ENCODE results near the gene PCDHA7.

The PCDHA7 gene

GRCh38 chr5:140855772-140856674 lies 22.0 kb downstream of the PCDHA7 start, which contains the start of gene PCDHA10:
Gene PCDHA10, plus strand, starts transcription at chr5:140855897. Its CDS starts 152 bp downstream, at chr5:140856049.
- H2AK5ac ChIP-seq (ENCODE audit: low read length), result no peak within 1 kb of the TSS
- no peak within 1 kb of the TSS for H3K4me2 ChIP-seq (ENCODE audit: low read length)
- no peaks in the 10 kb centered on the region for H3K36me3 ChIP-seq (ENCODE audit: control insufficient read depth, insufficient read depth, low read length)
- no CpG with 5 or more reads among the region's 44 CpGs for WGBS (ENCODE audit: extremely low coverage, insufficient coverage, low lambda C conversion rate)
- H3K4me3 ChIP-seq (ENCODE audit: low read length), result no peak within 1 kb of the TSS
- no peak within 1 kb of the TSS for H3K27ac ChIP-seq (ENCODE audit: low read depth, low read length)
- H3K23ac ChIP-seq (ENCODE audit: low read length), result no peak within 1 kb of the TSS
- H4K5ac ChIP-seq (ENCODE audit: low read length), result no peak within 1 kb of the TSS
- H3K79me2 ChIP-seq (ENCODE audit: control insufficient read depth, insufficient read depth, low read length), result no peaks in the 10 kb centered on the region
- H3K4me1 ChIP-seq (ENCODE audit: control insufficient read depth, low read depth, low read length), result no peaks in the 10 kb centered on the region
- H3K79me1 ChIP-seq (ENCODE audit: low read length), result no peaks in the 10 kb centered on the region
- no peak within 1 kb of the TSS for H2BK5ac ChIP-seq (ENCODE audit: low read length)
- H3K56ac ChIP-seq (ENCODE audit: low read length), result peak within 1 kb of the TSS; percentile 3
- no peak within 1 kb of the TSS for H2BK120ac ChIP-seq (ENCODE audit: low read depth, low read length)
- H3K27me3 ChIP-seq (ENCODE audit: insufficient read depth, low read length, poor library complexity), result no peaks in the 10 kb centered on the region
- H2BK15ac ChIP-seq (replicated peaks; ENCODE audit: low read depth), result no peak within 1 kb of the TSS
- no peak within 1 kb of the TSS for H3K18ac ChIP-seq (ENCODE audit: low read length)
- DNase-seq, result peak; percentile 59
- H3K9ac ChIP-seq (ENCODE audit: low read length), result peak within 1 kb of the TSS; percentile 34
- H4K8ac ChIP-seq (ENCODE audit: low read depth, low read length), result no peak within 1 kb of the TSS
- no peak within 1 kb of the TSS for H3K4ac ChIP-seq (ENCODE audit: low read depth, low read length)

GRCh38 chr5:140857177-140857986 lies 23.3 kb downstream of the PCDHA7 start:
- no peak overlapping the region for H4K5ac ChIP-seq (ENCODE audit: low read length)

GRCh38 chr5:140857987-140858240 lies 23.8 kb downstream of the PCDHA7 start:
- H3K4me3 ChIP-seq (ENCODE audit: low read length), result no peak overlapping the region

More at GRCh38 chr5:140857177-140857986, 23.3 kb downstream of the PCDHA7 start:
- no peak for DNase-seq
- Histone ChIP-seq H3K23ac (ENCODE audit: low read length) (no peak overlapping the region), H2BK5ac (ENCODE audit: low read length) (no peak overlapping the region), H3K18ac (ENCODE audit: low read length) (no peak overlapping the region), H3K4me1 (ENCODE audit: control insufficient read depth, low read depth, low read length) (no peaks in the 10 kb centered on the region), H4K8ac (ENCODE audit: low read depth, low read length) (no peak overlapping the region), H3K56ac (ENCODE audit: low read length) (no peak overlapping the region), H3K9ac (ENCODE audit: low read length) (no peak overlapping the region), H3K27ac (ENCODE audit: low read depth, low read length) (no peak overlapping the region), H3K4me3 (ENCODE audit: low read length) (no peak overlapping the region), H3K4me2 (ENCODE audit: low read length) (no peak overlapping the region), H3K4ac (ENCODE audit: low read depth, low read length) (no peak overlapping the region), H2BK15ac (replicated peaks; ENCODE audit: low read depth) (no peak overlapping the region), H3K79me2 (ENCODE audit: control insufficient read depth, insufficient read depth, low read length) (no peaks in the 10 kb centered on the region), H3K27me3 (ENCODE audit: insufficient read depth, low read length, poor library complexity) (no peaks in the 10 kb centered on the region), H3K36me3 (ENCODE audit: control insufficient read depth, insufficient read depth, low read length) (no peaks in the 10 kb centered on the region), H2BK120ac (ENCODE audit: low read depth, low read length) (no peak overlapping the region), H3K79me1 (ENCODE audit: low read length) (no peaks in the 10 kb centered on the region), H2AK5ac (ENCODE audit: low read length) (no peak overlapping the region)
- WGBS (ENCODE audit: extremely low coverage, insufficient coverage, low lambda C conversion rate), result no CpG with 5 or more reads among the region's 94 CpGs

GRCh38 chr5:140862441-140863295 lies 28.6 kb downstream of the PCDHA7 start:
- H4K5ac ChIP-seq (ENCODE audit: low read length), result no peak overlapping the region
- no peak overlapping the region for H3K23ac ChIP-seq (ENCODE audit: low read length)
- H3K36me3 ChIP-seq (ENCODE audit: control insufficient read depth, insufficient read depth, low read length), result no peaks in the 10 kb centered on the region
- H2BK120ac ChIP-seq (ENCODE audit: low read depth, low read length), result no peak overlapping the region
- no peak overlapping the region for H3K4me2 ChIP-seq (ENCODE audit: low read length)
- H3K27me3 ChIP-seq (ENCODE audit: insufficient read depth, low read length, poor library complexity), result no peaks in the 10 kb centered on the region
- no peak overlapping the region for H2AK5ac ChIP-seq (ENCODE audit: low read length)
- H3K79me2 ChIP-seq (ENCODE audit: control insufficient read depth, insufficient read depth, low read length), result no peaks in the 10 kb centered on the region
- H3K79me1 ChIP-seq (ENCODE audit: low read length), result no peaks in the 10 kb centered on the region
- no peak overlapping the region for H3K27ac ChIP-seq (ENCODE audit: low read depth, low read length)
- no peak overlapping the region for H3K56ac ChIP-seq (ENCODE audit: low read length)
- no peak overlapping the region for H2BK15ac ChIP-seq (replicated peaks; ENCODE audit: low read depth)
- H3K4me3 ChIP-seq (ENCODE audit: low read length), result no peak overlapping the region
- H4K8ac ChIP-seq (ENCODE audit: low read depth, low read length), result no peak overlapping the region
- no peak overlapping the region for H3K18ac ChIP-seq (ENCODE audit: low read length)
- H2BK5ac ChIP-seq (ENCODE audit: low read length), result no peak overlapping the region
- no CpG with 5 or more reads among the region's 76 CpGs for WGBS (ENCODE audit: extremely low coverage, insufficient coverage, low lambda C conversion rate)
- no peaks in the 10 kb centered on the region for H3K4me1 ChIP-seq (ENCODE audit: control insufficient read depth, low read depth, low read length)
- H3K9ac ChIP-seq (ENCODE audit: low read length), result no peak overlapping the region
- no peak overlapping the region for H3K4ac ChIP-seq (ENCODE audit: low read depth, low read length)
- no peak for DNase-seq

More at GRCh38 chr5:140857987-140858240, 23.8 kb downstream of the PCDHA7 start:
- no peak overlapping the region for H3K18ac ChIP-seq (ENCODE audit: low read length)
- H3K4me2 ChIP-seq (ENCODE audit: low read length), result no peak overlapping the region
- DNase-seq, result no peak
- H3K27ac ChIP-seq (ENCODE audit: low read depth, low read length), result no peak overlapping the region
- H2BK120ac ChIP-seq (ENCODE audit: low read depth, low read length), result no peak overlapping the region
- H2BK15ac ChIP-seq (replicated peaks; ENCODE audit: low read depth), result no peak overlapping the region
- no peak overlapping the region for H2BK5ac ChIP-seq (ENCODE audit: low read length)
- H3K79me2 ChIP-seq (ENCODE audit: control insufficient read depth, insufficient read depth, low read length), result no peaks in the 10 kb centered on the region
- no peaks in the 10 kb centered on the region for H3K79me1 ChIP-seq (ENCODE audit: low read length)
- H4K5ac ChIP-seq (ENCODE audit: low read length), result no peak overlapping the region
- no peaks in the 10 kb centered on the region for H3K27me3 ChIP-seq (ENCODE audit: insufficient read depth, low read length, poor library complexity)
- no peaks in the 10 kb centered on the region for H3K36me3 ChIP-seq (ENCODE audit: control insufficient read depth, insufficient read depth, low read length)
- no peak overlapping the region for H3K4ac ChIP-seq (ENCODE audit: low read depth, low read length)
- no peak overlapping the region for H2AK5ac ChIP-seq (ENCODE audit: low read length)
- H3K9ac ChIP-seq (ENCODE audit: low read length), result no peak overlapping the region
- H4K8ac ChIP-seq (ENCODE audit: low read depth, low read length), result no peak overlapping the region
- no peak overlapping the region for H3K56ac ChIP-seq (ENCODE audit: low read length)
- no peaks in the 10 kb centered on the region for H3K4me1 ChIP-seq (ENCODE audit: control insufficient read depth, low read depth, low read length)
- no CpG with 5 or more reads among the region's 22 CpGs for WGBS (ENCODE audit: extremely low coverage, insufficient coverage, low lambda C conversion rate)
- no peak overlapping the region for H3K23ac ChIP-seq (ENCODE audit: low read length)

- WGBS (ENCODE audit: extremely low coverage, insufficient coverage, low lambda C conversion rate), result no CpG with 5 or more reads among the region's 41 CpGs
- Histone ChIP-seq H3K23ac (ENCODE audit: low read length) (no peak within 1 kb of the TSS), H2BK15ac (replicated peaks; ENCODE audit: low read depth) (no peak within 1 kb of the TSS), H3K27me3 (ENCODE audit: insufficient read depth, low read length, poor library complexity) (no peaks in the 10 kb centered on the region), H3K4me1 (ENCODE audit: control insufficient read depth, low read depth, low read length) (no peaks in the 10 kb centered on the region), H4K8ac (ENCODE audit: low read depth, low read length) (no peak within 1 kb of the TSS), H3K4me2 (ENCODE audit: low read length) (no peak within 1 kb of the TSS), H3K79me2 (ENCODE audit: control insufficient read depth, insufficient read depth, low read length) (no peaks in the 10 kb centered on the region), H2BK5ac (ENCODE audit: low read length) (no peak within 1 kb of the TSS), H2AK5ac (ENCODE audit: low read length) (no peak within 1 kb of the TSS), H3K79me1 (ENCODE audit: low read length) (no peaks in the 10 kb centered on the region), H2BK120ac (ENCODE audit: low read depth, low read length) (no peak within 1 kb of the TSS), H3K27ac (ENCODE audit: low read depth, low read length) (no peak within 1 kb of the TSS), H4K5ac (ENCODE audit: low read length) (no peak within 1 kb of the TSS), H3K4ac (ENCODE audit: low read depth, low read length) (no peak within 1 kb of the TSS), H3K9ac (ENCODE audit: low read length) (peak within 1 kb of the TSS; percentile 65), H3K56ac (ENCODE audit: low read length) (peak within 1 kb of the TSS; percentile 68), H3K36me3 (ENCODE audit: control insufficient read depth, insufficient read depth, low read length) (no peaks in the 10 kb centered on the region), H3K4me3 (ENCODE audit: low read length) (peak within 1 kb of the TSS; percentile 41), H3K18ac (ENCODE audit: low read length) (peak within 1 kb of the TSS; percentile 70)
- peak; percentile 84 for DNase-seq
Observed at GRCh38 chr5:140868721-140869554, 34.9 kb downstream of the PCDHA7 start, which contains the start of gene PCDHA11. Gene PCDHA11, plus strand, starts transcription at chr5:140868957. Its CDS starts 147 bp downstream, at chr5:140869104.
